ENCODE measurements around the gene TCP11L2. TPM values are rescaled to one million over a fixed set of nuclear protein-coding genes. Genes with fewer than 3 reads are reported as not detected.

Gene TCP11L2
- polyA plus RNA-seq, 3 donors = 23.5 to 37.3 (median 35.8) TPM

DNA sequence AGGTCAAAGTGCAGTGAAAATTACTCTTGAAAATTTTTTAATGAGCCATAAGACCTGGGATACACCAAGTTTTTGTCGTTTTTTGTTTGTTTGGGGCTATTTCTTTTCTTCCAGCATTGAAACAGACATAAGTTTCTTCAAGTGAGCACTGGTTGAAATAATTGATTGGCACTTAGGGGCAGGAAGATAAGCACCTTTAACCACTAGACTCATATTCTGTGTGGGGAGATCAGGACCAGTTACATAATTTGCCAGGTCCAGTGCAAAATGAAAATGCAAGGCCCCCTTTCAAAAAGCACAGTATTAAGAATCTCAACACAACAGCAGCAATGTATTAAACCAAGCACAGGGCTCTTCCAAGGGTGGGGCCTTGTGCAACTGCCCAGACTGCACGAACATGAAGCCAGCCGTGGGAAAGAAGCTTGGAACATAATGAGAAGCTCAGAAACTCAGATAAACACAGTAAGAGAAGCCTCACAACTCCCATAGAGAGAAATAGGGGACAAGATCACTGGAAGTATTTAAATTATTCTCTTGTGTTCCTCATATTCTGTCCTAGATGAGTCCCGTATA, 3.2 kb upstream of the TCP11L2 start:
- no peak for DNase-seq
- Histone ChIP-seq H3K4me1 (ENCODE audit: control insufficient read depth in 1 of 2, insufficient read depth in 2 of 2, low read length in 2 of 2) (peaks cover 17 to 19% of the 10 kb centered on the region in 2 donors), H4K20me1 (ENCODE audit: insufficient read depth, low read length) (no peaks in the 10 kb centered on the region), H3K4me2 (replicated peaks; ENCODE audit: extremely low read depth, low read length, poor library complexity, severe bottlenecking) (no peak overlapping the region), H3K27me3 (ENCODE audit: control insufficient read depth in 2 of 2, insufficient read depth in 2 of 2, low read length in 2 of 2) (no peaks in the 10 kb centered on the region), H3K36me3 (replicated peaks in 1 of 2; ENCODE audit: control insufficient read depth in 1 of 2, insufficient read depth in 2 of 2, low read length in 2 of 2) (no peaks in the 10 kb centered on the region), H3K79me2 (ENCODE audit: insufficient read depth, low read length) (peaks cover 11% of the 10 kb centered on the region), H2AFZ (ENCODE audit: insufficient read depth, low read depth, low read length, poor library complexity, severe bottlenecking) (no peak overlapping the region), H3K4me3 (replicated peaks in 1 of 3; ENCODE audit: low read depth in 2 of 3, low read length in 3 of 3) (no peak overlapping the region), H3K9ac (ENCODE audit: insufficient read depth, low read length, poor library complexity, severe bottlenecking) (no peak overlapping the region), H3K9me3 (replicated peaks in 1 of 2; ENCODE audit: control insufficient read depth in 1 of 2, insufficient read depth in 1 of 2, low read length in 2 of 2) (no peaks in the 10 kb centered on the region), H3K27ac (ENCODE audit: low read depth in 1 of 2, low read length in 2 of 2) (no peak overlapping the region)
- Mint-ChIP-seq H3K9me3 (no peaks in the 10 kb centered on the region), H3K36me3 (peaks cover 0 to 3% of the 10 kb centered on the region in 2 donors), H3K27me3 (ENCODE audit: low read depth in 3 of 3) (peaks cover 0 to 1% (median 0%) of the 10 kb centered on the region in 3 donors), H3K27ac (peak overlapping the region in 1 of 7 donors; percentile 55), H3K4me1 (peaks cover 23% of the 10 kb centered on the region), H3K4me3 (no peak overlapping the region)
- TF ChIP-seq, protein P1, sequence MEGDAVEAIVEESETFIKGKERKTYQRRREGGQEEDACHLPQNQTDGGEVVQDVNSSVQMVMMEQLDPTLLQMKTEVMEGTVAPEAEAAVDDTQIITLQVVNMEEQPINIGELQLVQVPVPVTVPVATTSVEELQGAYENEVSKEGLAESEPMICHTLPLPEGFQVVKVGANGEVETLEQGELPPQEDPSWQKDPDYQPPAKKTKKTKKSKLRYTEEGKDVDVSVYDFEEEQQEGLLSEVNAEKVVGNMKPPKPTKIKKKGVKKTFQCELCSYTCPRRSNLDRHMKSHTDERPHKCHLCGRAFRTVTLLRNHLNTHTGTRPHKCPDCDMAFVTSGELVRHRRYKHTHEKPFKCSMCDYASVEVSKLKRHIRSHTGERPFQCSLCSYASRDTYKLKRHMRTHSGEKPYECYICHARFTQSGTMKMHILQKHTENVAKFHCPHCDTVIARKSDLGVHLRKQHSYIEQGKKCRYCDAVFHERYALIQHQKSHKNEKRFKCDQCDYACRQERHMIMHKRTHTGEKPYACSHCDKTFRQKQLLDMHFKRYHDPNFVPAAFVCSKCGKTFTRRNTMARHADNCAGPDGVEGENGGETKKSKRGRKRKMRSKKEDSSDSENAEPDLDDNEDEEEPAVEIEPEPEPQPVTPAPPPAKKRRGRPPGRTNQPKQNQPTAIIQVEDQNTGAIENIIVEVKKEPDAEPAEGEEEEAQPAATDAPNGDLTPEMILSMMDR (IDR thresholded peaks at IDR 0.05) = no peak
- no CpG with 5 or more reads among the region's 4 CpGs for WGBS (ENCODE audit: insufficient coverage)
- intact Hi-C loops (cut with micrococcal nuclease) = no loop called here

DNA sequence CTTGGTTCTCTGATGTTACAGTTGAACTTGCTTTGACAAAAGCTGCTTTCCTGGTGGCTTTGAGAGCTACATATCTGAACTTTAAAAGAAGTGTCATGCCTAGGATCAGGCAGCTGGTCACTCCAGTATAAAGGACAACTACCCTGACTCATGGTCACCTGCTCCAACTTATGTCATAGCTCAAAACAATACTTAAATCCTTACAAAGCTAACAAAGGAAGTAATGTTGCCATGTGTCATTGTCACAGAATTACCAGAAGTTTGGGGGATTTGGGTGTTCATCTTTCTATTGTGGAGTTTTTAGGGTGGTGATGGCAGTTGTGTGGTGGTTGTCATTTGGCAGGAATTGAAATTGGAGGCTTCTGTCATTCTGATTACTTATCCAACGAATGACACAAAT, 1.8 kb upstream of the TCP11L2 start:
- peaks cover 23% of the 10 kb centered on the region for H3K79me2 ChIP-seq (ENCODE audit: insufficient read depth, low read length)
- no peak overlapping the region for H3K4me3 ChIP-seq (replicated peaks in 1 of 3; ENCODE audit: low read depth in 2 of 3, low read length in 3 of 3)
- H3K27me3 Mint-ChIP-seq (ENCODE audit: low read depth in 3 of 3) = peaks cover 0 to 1% (median 0%) of the 10 kb centered on the region in 3 donors
- H3K9ac ChIP-seq (ENCODE audit: insufficient read depth, low read length, poor library complexity, severe bottlenecking) = no peak overlapping the region
- TF ChIP-seq, protein P1 (IDR thresholded peaks at IDR 0.05) = no peak
- no peaks in the 10 kb centered on the region for H4K20me1 ChIP-seq (ENCODE audit: insufficient read depth, low read length)
- no CpG with 5 or more reads among the region's 1 CpG for WGBS (ENCODE audit: insufficient coverage)
- no peaks in the 10 kb centered on the region for H3K9me3 ChIP-seq (replicated peaks in 1 of 2; ENCODE audit: control insufficient read depth in 1 of 2, insufficient read depth in 1 of 2, low read length in 2 of 2)
- DNase-seq = peak; percentile 40 to 86 (median 73)
- H3K36me3 Mint-ChIP-seq = peaks cover 4 to 12% of the 10 kb centered on the region in 2 donors
- H3K9me3 Mint-ChIP-seq = no peaks in the 10 kb centered on the region
- no peak overlapping the region for H3K4me2 ChIP-seq (replicated peaks; ENCODE audit: extremely low read depth, low read length, poor library complexity, severe bottlenecking)
- intact Hi-C loops (cut with micrococcal nuclease) = loop anchor here (5.0 kb wide), 4 partner anchors 37 to 73 kb away; partner anchors contain the start of genes CKAP4 (in 2 of the 2) and POLR3B (in 2 of the 2)
- H3K4me1 ChIP-seq (ENCODE audit: control insufficient read depth in 1 of 2, insufficient read depth in 2 of 2, low read length in 2 of 2) = peaks cover 31 to 34% of the 10 kb centered on the region in 2 donors
- no peaks in the 10 kb centered on the region for H3K27me3 ChIP-seq (ENCODE audit: control insufficient read depth in 2 of 2, insufficient read depth in 2 of 2, low read length in 2 of 2)
- no peak overlapping the region for H3K4me3 Mint-ChIP-seq
- no peaks in the 10 kb centered on the region for H3K36me3 ChIP-seq (replicated peaks in 1 of 2; ENCODE audit: control insufficient read depth in 1 of 2, insufficient read depth in 2 of 2, low read length in 2 of 2)
- no peak overlapping the region for H3K27ac ChIP-seq (ENCODE audit: low read depth in 1 of 2, low read length in 2 of 2)
- H3K27ac Mint-ChIP-seq = peak overlapping the region in 5 of 7 donors; percentile 15 to 99 (median 43)
- peaks cover 37% of the 10 kb centered on the region for H3K4me1 Mint-ChIP-seq
- no peak overlapping the region for H2AFZ ChIP-seq (ENCODE audit: insufficient read depth, low read depth, low read length, poor library complexity, severe bottlenecking)

Data from CD14-positive monocyte (primary cell).